ENCODE results near the gene AFF3. TPM values are rescaled to one million over a fixed set of nuclear protein-coding genes. Genes with fewer than 3 reads are reported as not detected.

Gene AFF3
- total RNA-seq, 3 donors from 2014 or later (not counting 1 experiment from before 2014, with no cell fraction given) = 4.6 to 9.6 (median 5.6) TPM

GRCh38 chr2:99940963-99941362, 201.4 kb downstream of the AFF3 start:
- H3K27ac ChIP-seq (ENCODE audit: low read length) = no peak overlapping the region
- no peaks in the 10 kb centered on the region for H3K36me3 ChIP-seq (ENCODE audit: control insufficient read depth, insufficient read depth, low read length)
- no peak for TF ChIP-seq CTCF (IDR thresholded peaks at IDR 0.05)
- Mint-ChIP-seq H3K27ac (no peak overlapping the region), H3K4me3 (no peak overlapping the region), H3K27me3 (ENCODE audit: low read depth in 2 of 2) (no peaks in the 10 kb centered on the region), H3K4me1 (no peaks in the 10 kb centered on the region), H3K36me3 (no peaks in the 10 kb centered on the region), H3K9me3 (no peaks in the 10 kb centered on the region)
- H3K27me3 ChIP-seq (ENCODE audit: control insufficient read depth, insufficient read depth, low read length) = no peaks in the 10 kb centered on the region
- intact Hi-C loops (cut with micrococcal nuclease) = no loop called here
- ATAC-seq (no peak), DNase-seq (no peak)
- WGBS (ENCODE audit: insufficient coverage) = 74% methylated on average over 7 of the region's 7 CpGs
- no peaks in the 10 kb centered on the region for H3K9me3 ChIP-seq (ENCODE audit: control insufficient read depth, insufficient read depth, low read length)
- no peaks in the 10 kb centered on the region for H3K4me1 ChIP-seq (ENCODE audit: control insufficient read depth, insufficient read depth, low read length)
- H3K4me3 ChIP-seq (ENCODE audit: low read length) = no peak overlapping the region

- Mint-ChIP-seq H3K36me3 (no peaks in the 10 kb centered on the region), H3K4me3 (no peak overlapping the region), H3K4me1 (no peaks in the 10 kb centered on the region), H3K27ac (no peak overlapping the region), H3K27me3 (ENCODE audit: low read depth in 2 of 2) (no peaks in the 10 kb centered on the region), H3K9me3 (no peaks in the 10 kb centered on the region)
- H3K9me3 ChIP-seq (ENCODE audit: control insufficient read depth, insufficient read depth, low read length) = no peaks in the 10 kb centered on the region
- H3K4me1 ChIP-seq (ENCODE audit: control insufficient read depth, insufficient read depth, low read length) = no peaks in the 10 kb centered on the region
- WGBS (ENCODE audit: insufficient coverage) = 67% methylated on average over 1 of the region's 1 CpG
- no peaks in the 10 kb centered on the region for H3K27me3 ChIP-seq (ENCODE audit: control insufficient read depth, insufficient read depth, low read length)
- no peak for TF ChIP-seq CTCF (IDR thresholded peaks at IDR 0.05)
- no peak overlapping the region for H3K27ac ChIP-seq (ENCODE audit: low read length)
- DNase-seq (no peak), ATAC-seq (no peak)
- H3K36me3 ChIP-seq (ENCODE audit: control insufficient read depth, insufficient read depth, low read length) = no peaks in the 10 kb centered on the region
- no peak overlapping the region for H3K4me3 ChIP-seq (ENCODE audit: low read length)
- intact Hi-C loops (cut with micrococcal nuclease) = no loop called here
These were observed 203.3 kb downstream of the AFF3 start for GRCh38 chr2:99939135-99939534.

GRCh38 chr2:99938250-99938649, 204.1 kb downstream of the AFF3 start:
- no peaks in the 10 kb centered on the region for H3K36me3 ChIP-seq (ENCODE audit: control insufficient read depth, insufficient read depth, low read length)
- no peaks in the 10 kb centered on the region for H3K4me1 ChIP-seq (ENCODE audit: control insufficient read depth, insufficient read depth, low read length)
- Mint-ChIP-seq H3K36me3 (no peaks in the 10 kb centered on the region), H3K27ac (no peak overlapping the region), H3K27me3 (ENCODE audit: low read depth in 2 of 2) (no peaks in the 10 kb centered on the region), H3K9me3 (no peaks in the 10 kb centered on the region), H3K4me1 (no peaks in the 10 kb centered on the region), H3K4me3 (no peak overlapping the region)
- H3K27me3 ChIP-seq (ENCODE audit: control insufficient read depth, insufficient read depth, low read length) = no peaks in the 10 kb centered on the region
- intact Hi-C loops (cut with micrococcal nuclease) = no loop called here
- WGBS (ENCODE audit: insufficient coverage) = 100% methylated on average over 3 of the region's 3 CpGs
- TF ChIP-seq CTCF (IDR thresholded peaks at IDR 0.05) = no peak
- no peak for DNase-seq
- no peak for ATAC-seq
- H3K27ac ChIP-seq (ENCODE audit: low read length) = no peak overlapping the region
- no peaks in the 10 kb centered on the region for H3K9me3 ChIP-seq (ENCODE audit: control insufficient read depth, insufficient read depth, low read length)
- H3K4me3 ChIP-seq (ENCODE audit: low read length) = no peak overlapping the region

- WGBS (ENCODE audit: insufficient coverage) = 80% methylated on average over 2 of the region's 3 CpGs
- TF ChIP-seq CTCF (IDR thresholded peaks at IDR 0.05) = no peak
- H3K9me3 Mint-ChIP-seq = no peaks in the 10 kb centered on the region
- H3K4me1 ChIP-seq (ENCODE audit: control insufficient read depth, insufficient read depth, low read length) = no peaks in the 10 kb centered on the region
- DNase-seq (no peak), ATAC-seq (no peak)
- H3K27ac ChIP-seq (ENCODE audit: low read length) = no peak overlapping the region
- H3K36me3 Mint-ChIP-seq = no peaks in the 10 kb centered on the region
- H3K36me3 ChIP-seq (ENCODE audit: control insufficient read depth, insufficient read depth, low read length) = no peaks in the 10 kb centered on the region
- H3K4me3 ChIP-seq (ENCODE audit: low read length) = no peak overlapping the region
- intact Hi-C loops (cut with micrococcal nuclease) = no loop called here
- H3K27me3 ChIP-seq (ENCODE audit: control insufficient read depth, insufficient read depth, low read length) = no peaks in the 10 kb centered on the region
- H3K4me3 Mint-ChIP-seq = no peak overlapping the region
- H3K27me3 Mint-ChIP-seq (ENCODE audit: low read depth in 2 of 2) = peaks cover 0 to 3% of the 10 kb centered on the region in 2 donors
- no peaks in the 10 kb centered on the region for H3K4me1 Mint-ChIP-seq
- no peak overlapping the region for H3K27ac Mint-ChIP-seq
- no peaks in the 10 kb centered on the region for H3K9me3 ChIP-seq (ENCODE audit: control insufficient read depth, insufficient read depth, low read length)
These were observed 206.3 kb downstream of the AFF3 start for GRCh38 chr2:99936065-99936464.

Data from natural killer cell (primary cell).